Keratinocyte (primary cell): Measurements from ENCODE around the gene ARL13A. TPM values are rescaled to one million over a fixed set of nuclear protein-coding genes. Genes with fewer than 3 reads are reported as not detected.

ENCODE experiments used
- DNase-seq: peaks from one replicate; pipeline ENCODE4 v3.0.0-alpha.2; 2011; ENCODE audit warnings: low read depth, missing footprints, low spot score
- FAIRE-seq: peaks from 2 replicates; lab custom pipeline; 2011; peaks lifted over from hg19 to GRCh38; lab: Jason Lieb, UNC
- H2AFZ ChIP-seq: 2 replicates; pipeline ENCODE4 v1.6.0; 2012; ENCODE audit warnings: low read length, control low read depth, inconsistent platforms; ENCODE audit not compliant: control insufficient read depth
- H3K27ac ChIP-seq: 2 replicates; pipeline ENCODE4 v1.5.1; 2011; ENCODE audit warnings: low read length; ENCODE audit not compliant: control insufficient read depth, insufficient read depth
- H3K27me3 ChIP-seq: 3 replicates; pipeline ENCODE4 v1.6.0; 2011; ENCODE audit warnings: low read length; ENCODE audit not compliant: control insufficient read depth, insufficient read depth; ENCODE audit errors: extremely low read depth
- H3K36me3 ChIP-seq, 2 experiments: 2 replicates in 1 of 2; 3 replicates in 1 of 2; pipeline ENCODE4 v1.5.1; 2011; ENCODE audit warnings: low read length in 2 of 2, mild to moderate bottlenecking in 1 of 2; ENCODE audit not compliant: control insufficient read depth in 2 of 2, insufficient read depth in 2 of 2; ENCODE audit errors: extremely low read depth in 1 of 2
- H3K4me1 ChIP-seq: 3 replicates; pipeline ENCODE4 v1.5.1; 2011; ENCODE audit warnings: low read length; ENCODE audit not compliant: control insufficient read depth, insufficient read depth; ENCODE audit errors: extremely low read depth
- H3K4me2 ChIP-seq: 3 replicates; pipeline ENCODE4 v1.6.0; 2011; ENCODE audit warnings: low read depth, low read length; ENCODE audit not compliant: control insufficient read depth, insufficient read depth; ENCODE audit errors: extremely low read depth
- H3K4me3 ChIP-seq, 3 experiments: fragments of 200-600 bp in 1 of 3; sonication (generic) in 1 of 3; 2 replicates in 2 of 3; 3 replicates in 1 of 3; pipeline ENCODE4 v1.5.1; 2011 to 2016; ENCODE audit warnings: low read length in 3 of 3, mild to moderate bottlenecking in 3 of 3, control low read depth in 2 of 3, inconsistent platforms in 1 of 3, low read depth in 1 of 3, mixed read lengths in 1 of 3, mixed run types in 1 of 3, moderate library complexity in 1 of 3; ENCODE audit not compliant: control insufficient read depth in 2 of 3, insufficient read depth in 2 of 3; ENCODE audit errors: extremely low read depth in 1 of 3
- H3K79me2 ChIP-seq: 2 replicates; pipeline ENCODE4 v1.6.0; 2012; ENCODE audit warnings: low read length; ENCODE audit not compliant: control insufficient read depth, insufficient read depth
- H3K9ac ChIP-seq: 3 replicates; pipeline ENCODE4 v1.6.0; 2011; ENCODE audit warnings: low read length; ENCODE audit not compliant: control insufficient read depth, insufficient read depth; ENCODE audit errors: extremely low read depth
- H3K9me1 ChIP-seq: 3 replicates; pipeline ENCODE4 v1.6.0; 2011; ENCODE audit warnings: low read length; ENCODE audit not compliant: control insufficient read depth, insufficient read depth; ENCODE audit errors: extremely low read depth
- H3K9me3 ChIP-seq: 2 replicates; pipeline ENCODE4 v1.5.1; 2012; ENCODE audit warnings: low read depth, low read length; ENCODE audit not compliant: control insufficient read depth
- H4K20me1 ChIP-seq: 3 replicates; pipeline ENCODE4 v1.6.0; 2011; ENCODE audit warnings: low read length; ENCODE audit not compliant: control insufficient read depth, insufficient read depth; ENCODE audit errors: extremely low read depth
- EZH2 ChIP-seq: IDR thresholded peaks from one replicate; pipeline ENCODE4 v1.6.1; 2012; ENCODE audit warnings: inconsistent platforms, mild to moderate bottlenecking, low read length, moderate library complexity
- dilution Hi-C: fragments of 300-500 bp; cut with MboI; formaldehyde crosslinking; loops from one replicate; pipeline ENCODE4 v1.7.0; 2020; ENCODE audit warnings: low sequenced_read_pairs; ENCODE audit not compliant: extremely low pct_ligation_motif_present
- polyA plus RNA-seq, 5 experiments: library from polyadenylated mRNA; depleted of rRNA in 3 of 5; stranded (reverse) in 3 of 5; stranded (forward) in 1 of 5; unstranded in 1 of 5; fragments of >200 nt; gene quantifications; 1 replicate in 1 of 5; 2 replicates in 3 of 5; 3 replicates in 1 of 5; pipeline versions ENCODE4 v1.2.1 to v1.2.3, GENCODE V29; 2011 to 2012; ENCODE audit warnings: missing spikeins in 2 of 5, low read depth in 1 of 5, low replicate concordance in 1 of 5
- TF ChIP-seq, protein P1 (sequence below), 3 experiments: IDR thresholded peaks in 1 of 3; conservative IDR thresholded peaks in 1 of 3; optimal IDR thresholded peaks in 1 of 3; 2 replicates in 2 of 3; 3 replicates in 1 of 3; pipeline versions ENCODE3 to v1.5.1; 2011; ENCODE audit warnings: low read length in 3 of 3, mild to moderate bottlenecking in 3 of 3, moderate library complexity in 2 of 3, control low read depth in 1 of 3, inconsistent platforms in 1 of 3; ENCODE audit not compliant: insufficient read depth in 2 of 3; ENCODE audit errors: extremely low read depth in 1 of 3

ARL13A gene
- polyA plus RNA-seq, 1 donor (not counting 4 experiments of a cell fraction or from before 2014, with no cell fraction given) = not detected

GRCh38 chrX:100994352-100995281 lies 25.1 kb downstream of the ARL13A start:
- H3K79me2 ChIP-seq = no peaks in the 10 kb centered on the region
- H3K4me1 ChIP-seq = peaks cover 26% of the 10 kb centered on the region
- no peaks in the 10 kb centered on the region for H3K27me3 ChIP-seq
- H3K36me3 ChIP-seq = no peaks in the 10 kb centered on the region
- H3K4me3 ChIP-seq = no peak overlapping the region
- H3K27ac ChIP-seq = peak overlapping the region; percentile 60
- peak; percentile 67 for FAIRE-seq
- H2AFZ ChIP-seq = no peak overlapping the region
- H3K9me3 ChIP-seq = no peaks in the 10 kb centered on the region
- no peaks in the 10 kb centered on the region for H3K9me1 ChIP-seq
- TF ChIP-seq, protein P1, sequence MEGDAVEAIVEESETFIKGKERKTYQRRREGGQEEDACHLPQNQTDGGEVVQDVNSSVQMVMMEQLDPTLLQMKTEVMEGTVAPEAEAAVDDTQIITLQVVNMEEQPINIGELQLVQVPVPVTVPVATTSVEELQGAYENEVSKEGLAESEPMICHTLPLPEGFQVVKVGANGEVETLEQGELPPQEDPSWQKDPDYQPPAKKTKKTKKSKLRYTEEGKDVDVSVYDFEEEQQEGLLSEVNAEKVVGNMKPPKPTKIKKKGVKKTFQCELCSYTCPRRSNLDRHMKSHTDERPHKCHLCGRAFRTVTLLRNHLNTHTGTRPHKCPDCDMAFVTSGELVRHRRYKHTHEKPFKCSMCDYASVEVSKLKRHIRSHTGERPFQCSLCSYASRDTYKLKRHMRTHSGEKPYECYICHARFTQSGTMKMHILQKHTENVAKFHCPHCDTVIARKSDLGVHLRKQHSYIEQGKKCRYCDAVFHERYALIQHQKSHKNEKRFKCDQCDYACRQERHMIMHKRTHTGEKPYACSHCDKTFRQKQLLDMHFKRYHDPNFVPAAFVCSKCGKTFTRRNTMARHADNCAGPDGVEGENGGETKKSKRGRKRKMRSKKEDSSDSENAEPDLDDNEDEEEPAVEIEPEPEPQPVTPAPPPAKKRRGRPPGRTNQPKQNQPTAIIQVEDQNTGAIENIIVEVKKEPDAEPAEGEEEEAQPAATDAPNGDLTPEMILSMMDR (optimal IDR thresholded peaks at IDR 0.05 in 1 of 3, IDR thresholded peaks at IDR 0.05 in 1 of 3, conservative IDR thresholded peaks at IDR 0.05 in 1 of 3; ENCODE audit: extremely low read depth in 1 of 3, insufficient read depth in 2 of 3, low read length in 3 of 3) = no peak
- no peak for TF ChIP-seq EZH2
- DNase-seq = no peak
- H3K9ac ChIP-seq = no peak overlapping the region
- no peaks in the 10 kb centered on the region for H4K20me1 ChIP-seq
- dilution Hi-C loops = no loop called here
- H3K4me2 ChIP-seq = peak overlapping the region; percentile 55

- H3K4me1 ChIP-seq = peaks cover 26% of the 10 kb centered on the region
- H3K9me3 ChIP-seq = no peaks in the 10 kb centered on the region
- peak overlapping the region; percentile 60 for H3K27ac ChIP-seq
- no peaks in the 10 kb centered on the region for H4K20me1 ChIP-seq
- no peaks in the 10 kb centered on the region for H3K9me1 ChIP-seq
- H2AFZ ChIP-seq = no peak overlapping the region
- H3K36me3 ChIP-seq = no peaks in the 10 kb centered on the region
- dilution Hi-C loops = no loop called here
- H3K4me2 ChIP-seq = peak overlapping the region; percentile 16
- no peak overlapping the region for H3K9ac ChIP-seq
- H3K4me3 ChIP-seq = no peak overlapping the region
- no peak for TF ChIP-seq EZH2
- TF ChIP-seq, protein P1 (optimal IDR thresholded peaks at IDR 0.05 in 1 of 3, IDR thresholded peaks at IDR 0.05 in 1 of 3, conservative IDR thresholded peaks at IDR 0.05 in 1 of 3; ENCODE audit: extremely low read depth in 1 of 3, insufficient read depth in 2 of 3, low read length in 3 of 3) = no peak
- H3K79me2 ChIP-seq = no peaks in the 10 kb centered on the region
- no peaks in the 10 kb centered on the region for H3K27me3 ChIP-seq
- FAIRE-seq (peak; percentile 29), DNase-seq (no peak)
These were observed 26.0 kb downstream of the ARL13A start for GRCh38 chrX:100995469-100995868.
